ENCODE measurements around the gene EZR.

- TF ChIP-seq CTCF (IDR thresholded peaks at IDR 0.05) (no peak), SIN3A (IDR thresholded peaks at IDR 0.05; ENCODE audit: borderline replicate concordance, insufficient read depth, low read depth, low read length) (no peak), POLR2AphosphoS5 (IDR thresholded peaks at IDR 0.05; ENCODE audit: low read depth, low read length) (no peak)
Observed at GRCh38 chr6:158752613-158753012, 66.6 kb downstream of the EZR start.
